Fibroblast of lung (primary cell): ENCODE measurements around the gene HLA-DRB1. TPM values are rescaled to one million over a fixed set of nuclear protein-coding genes. Genes with fewer than 3 reads are reported as not detected.

Experiments used
- DNase-seq, 2 donors: peaks; one replicate each; pipeline versions ENCODE4 v3.0.0 to v3.0.0-alpha.2; 2010; ENCODE audit warnings: low read depth in 2 of 2
- H2AFZ ChIP-seq: 2 replicates; pipeline ENCODE4 v1.5.1; 2012; ENCODE audit warnings: low read length, control low read depth, inconsistent platforms
- H3K27ac ChIP-seq: 2 replicates; pipeline ENCODE4 v1.5.1; 2011; ENCODE audit warnings: low read length, control low read depth; ENCODE audit not compliant: insufficient read depth
- H3K27me3 ChIP-seq: 2 replicates; pipeline ENCODE4 v1.5.1; 2011; ENCODE audit warnings: mild to moderate bottlenecking, low read length; ENCODE audit not compliant: control insufficient read depth, insufficient read depth
- H3K36me3 ChIP-seq: 2 replicates; pipeline ENCODE4 v1.5.1; 2011; ENCODE audit warnings: low read length; ENCODE audit not compliant: control insufficient read depth, insufficient read depth
- H3K4me1 ChIP-seq: 2 replicates; pipeline ENCODE4 v1.5.1; 2011; ENCODE audit warnings: low read length; ENCODE audit not compliant: control insufficient read depth, insufficient read depth; ENCODE audit errors: extremely low read depth
- H3K4me2 ChIP-seq: 2 replicates; pipeline ENCODE4 v1.5.1; 2011; ENCODE audit warnings: low read length, control low read depth; ENCODE audit not compliant: insufficient read depth; ENCODE audit errors: extremely low read depth
- H3K4me3 ChIP-seq, 4 experiments: fragments of 200-600 bp in 1 of 4; sonication (generic) in 1 of 4; replicated peaks in 1 of 4; 2 replicates each; pipeline ENCODE4 v1.5.1; 2011 to 2016; ENCODE audit warnings: low read length in 4 of 4, low read depth in 3 of 4, mild to moderate bottlenecking in 3 of 4, control low read depth in 2 of 4, inconsistent platforms in 1 of 4, mixed read lengths in 1 of 4; ENCODE audit not compliant: insufficient read depth in 1 of 4; ENCODE audit errors: control extremely low read depth in 1 of 4
- H3K79me2 ChIP-seq: 2 replicates; pipeline ENCODE4 v1.5.1; 2012; ENCODE audit warnings: mild to moderate bottlenecking, low read length, inconsistent platforms; ENCODE audit not compliant: control insufficient read depth, insufficient read depth
- H3K9ac ChIP-seq: 2 replicates; pipeline ENCODE4 v1.5.1; 2011; ENCODE audit warnings: mild to moderate bottlenecking, low read length, control low read depth; ENCODE audit not compliant: insufficient read depth
- H3K9me3 ChIP-seq: 2 replicates; pipeline ENCODE4 v1.5.1; 2012; ENCODE audit warnings: low read depth, low read length; ENCODE audit not compliant: control insufficient read depth, insufficient read depth
- H4K20me1 ChIP-seq: 2 replicates; pipeline ENCODE4 v1.5.1; 2011; ENCODE audit warnings: low read length; ENCODE audit not compliant: control insufficient read depth, insufficient read depth; ENCODE audit errors: extremely low read depth
- EZH2 ChIP-seq: IDR thresholded peaks from 2 replicates; pipeline ENCODE4 v1.5.1; 2012; ENCODE audit warnings: low read length, control low read depth, mild to moderate bottlenecking; ENCODE audit errors: missing control alignments
- polyA plus RNA-seq, 2 donors: library from polyadenylated mRNA; depleted of rRNA in 1 of 2; stranded (reverse) in 1 of 2; unstranded in 1 of 2; fragments of >200 nt; gene quantifications; 2 replicates each; pipeline ENCODE4 v1.2.1, GENCODE V29; 2011 to 2012; ENCODE audit warnings: missing spikeins in 1 of 2
- total RNA-seq: library from RNA; depleted of rRNA; stranded (reverse); fragments of >200 nt; gene quantifications from 2 replicates; pipeline ENCODE4 v1.2.1, GENCODE V29; 2014
- TF ChIP-seq, protein P1 (sequence below), 2 donors: IDR thresholded peaks in 1 of 2; conservative IDR thresholded peaks in 1 of 2; 1 replicate in 1 of 2; 2 replicates in 1 of 2; pipeline ENCODE4 v1.5.1; 2011 to 2012; ENCODE audit warnings: low read length in 2 of 2, control low read depth in 1 of 2, inconsistent platforms in 1 of 2, low read depth in 1 of 2, mild to moderate bottlenecking in 1 of 2

Gene HLA-DRB1
- total and polyA plus RNA-seq, 2 donors (not counting 1 experiment from before 2014, with no cell fraction given) = under 0.01 to 0.42 TPM

DNA sequence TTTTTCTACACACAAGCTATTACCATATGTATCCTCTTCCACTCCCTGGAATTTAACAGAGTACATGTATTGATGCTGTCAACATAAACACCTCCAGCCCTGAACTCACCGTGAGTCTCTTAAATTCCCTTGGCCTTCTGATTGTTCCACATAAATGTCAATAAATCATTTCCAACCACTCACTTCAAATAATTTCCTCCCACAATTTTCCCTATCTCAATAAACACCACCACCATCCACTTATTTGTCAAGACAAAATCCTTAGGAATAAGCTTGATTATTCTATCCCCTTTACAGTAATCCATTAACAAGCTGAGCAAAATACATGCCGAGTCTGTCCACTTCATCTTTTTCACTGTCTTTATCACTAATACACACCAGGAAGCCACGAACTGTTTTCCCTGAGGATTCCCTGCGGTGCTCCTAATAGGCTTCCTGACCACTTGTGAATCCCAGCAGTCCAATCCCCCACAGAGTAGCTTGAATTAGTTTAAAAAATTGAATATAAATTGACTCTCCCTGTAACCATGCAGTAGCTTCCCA, 19.2 kb downstream of the HLA-DRB1 start:
- H3K27me3 ChIP-seq = no peaks in the 10 kb centered on the region
- no peaks in the 10 kb centered on the region for H3K79me2 ChIP-seq
- no peak overlapping the region for H3K4me2 ChIP-seq
- no peak overlapping the region for H3K4me3 ChIP-seq
- no peak overlapping the region for H3K27ac ChIP-seq
- no peak overlapping the region for H3K9ac ChIP-seq
- no peaks in the 10 kb centered on the region for H3K36me3 ChIP-seq
- DNase-seq = no peak
- H2AFZ ChIP-seq = no peak overlapping the region
- TF ChIP-seq, protein P1, sequence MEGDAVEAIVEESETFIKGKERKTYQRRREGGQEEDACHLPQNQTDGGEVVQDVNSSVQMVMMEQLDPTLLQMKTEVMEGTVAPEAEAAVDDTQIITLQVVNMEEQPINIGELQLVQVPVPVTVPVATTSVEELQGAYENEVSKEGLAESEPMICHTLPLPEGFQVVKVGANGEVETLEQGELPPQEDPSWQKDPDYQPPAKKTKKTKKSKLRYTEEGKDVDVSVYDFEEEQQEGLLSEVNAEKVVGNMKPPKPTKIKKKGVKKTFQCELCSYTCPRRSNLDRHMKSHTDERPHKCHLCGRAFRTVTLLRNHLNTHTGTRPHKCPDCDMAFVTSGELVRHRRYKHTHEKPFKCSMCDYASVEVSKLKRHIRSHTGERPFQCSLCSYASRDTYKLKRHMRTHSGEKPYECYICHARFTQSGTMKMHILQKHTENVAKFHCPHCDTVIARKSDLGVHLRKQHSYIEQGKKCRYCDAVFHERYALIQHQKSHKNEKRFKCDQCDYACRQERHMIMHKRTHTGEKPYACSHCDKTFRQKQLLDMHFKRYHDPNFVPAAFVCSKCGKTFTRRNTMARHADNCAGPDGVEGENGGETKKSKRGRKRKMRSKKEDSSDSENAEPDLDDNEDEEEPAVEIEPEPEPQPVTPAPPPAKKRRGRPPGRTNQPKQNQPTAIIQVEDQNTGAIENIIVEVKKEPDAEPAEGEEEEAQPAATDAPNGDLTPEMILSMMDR (conservative IDR thresholded peaks at IDR 0.05 in 1 of 2, IDR thresholded peaks at IDR 0.05 in 1 of 2; ENCODE audit: low read depth in 1 of 2, low read length in 2 of 2) = no peak
- no peak for TF ChIP-seq EZH2
- no peaks in the 10 kb centered on the region for H3K4me1 ChIP-seq
- H4K20me1 ChIP-seq = no peaks in the 10 kb centered on the region
- H3K9me3 ChIP-seq = no peaks in the 10 kb centered on the region

DNA sequence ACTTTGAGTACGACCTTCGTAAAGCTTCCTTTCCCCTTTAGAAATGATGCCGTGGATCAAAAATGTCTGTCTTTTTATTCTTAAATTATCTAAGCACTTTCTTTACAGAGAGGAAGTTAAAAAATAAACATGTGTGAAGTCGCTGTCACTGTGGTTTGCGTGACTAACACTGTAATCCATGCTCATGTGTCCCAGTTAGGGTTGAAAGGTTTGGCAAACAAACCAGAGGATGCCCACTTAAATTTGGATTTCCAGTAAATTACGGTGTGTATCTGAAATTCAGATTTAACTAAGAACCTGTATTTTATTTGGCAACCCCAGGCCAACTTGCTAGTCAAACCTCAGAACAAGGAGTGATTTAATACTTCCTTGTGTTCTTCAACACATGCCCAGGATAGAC, 21.1 kb downstream of the HLA-DRB1 start:
- no peak overlapping the region for H3K4me2 ChIP-seq

DNA sequence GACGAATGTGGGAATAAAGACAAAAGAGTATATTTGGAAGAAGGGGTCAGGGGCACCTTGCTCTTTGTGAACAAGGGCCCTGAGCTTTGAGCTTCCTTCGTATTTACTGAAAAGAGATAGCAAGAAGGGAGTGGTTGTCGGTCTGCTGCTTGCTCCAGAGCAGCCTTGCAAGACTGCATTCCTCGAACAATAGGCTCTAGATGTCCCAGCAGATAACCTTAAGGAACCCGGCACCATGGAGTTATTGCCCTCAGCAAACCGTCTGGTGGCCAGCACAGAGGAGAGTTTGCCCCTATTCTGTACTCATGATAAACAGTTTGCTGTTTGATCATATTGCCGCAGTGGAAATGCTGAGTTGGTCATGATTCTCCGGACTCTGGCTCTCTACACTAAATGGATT, 22.7 kb downstream of the HLA-DRB1 start:
- TF ChIP-seq, protein P1 (conservative IDR thresholded peaks at IDR 0.05 in 1 of 2, IDR thresholded peaks at IDR 0.05 in 1 of 2; ENCODE audit: low read depth in 1 of 2, low read length in 2 of 2) = no peak
- TF ChIP-seq EZH2 = no peak
- Histone ChIP-seq H3K27me3 (no peaks in the 10 kb centered on the region), H3K4me1 (no peaks in the 10 kb centered on the region), H3K36me3 (no peaks in the 10 kb centered on the region), H4K20me1 (no peaks in the 10 kb centered on the region), H3K9ac (no peak overlapping the region), H3K4me2 (no peak overlapping the region), H3K27ac (no peak overlapping the region), H2AFZ (no peak overlapping the region), H3K4me3 (no peak overlapping the region), H3K79me2 (no peaks in the 10 kb centered on the region), H3K9me3 (no peaks in the 10 kb centered on the region)
- no peak for DNase-seq

More for the DNA sequence above, 21.1 kb downstream of the HLA-DRB1 start:
- no peak for DNase-seq
- Histone ChIP-seq H3K27ac (no peak overlapping the region), H3K36me3 (no peaks in the 10 kb centered on the region), H3K4me1 (no peaks in the 10 kb centered on the region), H3K4me3 (no peak overlapping the region), H3K79me2 (no peaks in the 10 kb centered on the region), H2AFZ (no peak overlapping the region), H3K27me3 (no peaks in the 10 kb centered on the region), H3K9me3 (no peaks in the 10 kb centered on the region), H4K20me1 (no peaks in the 10 kb centered on the region), H3K9ac (no peak overlapping the region)
- TF ChIP-seq, protein P1 (conservative IDR thresholded peaks at IDR 0.05 in 1 of 2, IDR thresholded peaks at IDR 0.05 in 1 of 2; ENCODE audit: low read depth in 1 of 2, low read length in 2 of 2) = no peak
- TF ChIP-seq EZH2 = no peak
